Stimulated activated CD8-positive, alpha-beta memory T cell treated with anti-CD3 and anti-CD28 coated beads, Interleukin-2, amount 100 ng/mL, for 1 hour (primary cell): ENCODE data around the gene GRIK3.

ENCODE experiments used
- DNase-seq, 2 donors: peaks; one replicate each; pipeline ENCODE4 v3.0.0-alpha.2; 2020; ENCODE audit warnings: low read depth in 2 of 2

The GRIK3 gene

DNA sequence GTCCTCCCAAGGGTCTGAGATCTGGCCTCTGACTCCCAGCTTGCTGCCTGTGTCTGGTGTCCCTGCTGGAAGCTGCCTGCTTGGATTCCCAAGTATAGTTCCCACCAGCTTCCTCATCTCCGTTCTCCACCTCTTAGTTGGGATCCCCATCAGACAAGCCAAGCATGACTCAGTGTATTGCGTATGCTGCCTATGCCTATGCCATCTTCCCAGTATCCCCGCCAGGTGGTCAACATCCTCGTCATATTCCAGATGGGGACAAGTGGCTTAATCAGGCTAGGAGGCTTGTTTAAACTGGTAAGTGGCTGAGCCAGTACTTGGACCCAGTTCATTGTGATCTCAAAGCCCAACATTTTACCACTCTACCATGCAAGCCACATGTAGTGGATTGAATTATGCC is 204.4 kb downstream of the GRIK3 start:
- no peak for DNase-seq

DNA sequence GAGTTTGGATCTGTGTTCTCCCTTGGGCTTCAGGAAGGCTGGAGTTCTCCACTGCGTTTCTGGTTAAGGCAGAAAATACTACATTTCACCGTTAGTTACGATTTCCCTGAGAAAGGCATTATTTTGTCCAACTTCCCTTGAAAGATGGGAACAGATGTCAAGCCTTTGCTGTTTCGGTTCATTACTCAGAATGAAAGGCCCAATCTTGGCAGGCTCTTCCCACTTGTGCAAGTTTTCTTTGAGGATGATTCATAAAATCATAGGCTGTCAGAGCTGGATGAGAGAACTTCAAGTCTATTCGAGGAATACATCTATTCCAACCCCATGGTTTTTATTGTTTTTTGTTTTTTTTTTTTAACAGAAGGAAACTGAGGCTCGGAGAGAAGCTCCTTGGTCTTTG is 205.2 kb downstream of the GRIK3 start:
- no peak for DNase-seq

DNA sequence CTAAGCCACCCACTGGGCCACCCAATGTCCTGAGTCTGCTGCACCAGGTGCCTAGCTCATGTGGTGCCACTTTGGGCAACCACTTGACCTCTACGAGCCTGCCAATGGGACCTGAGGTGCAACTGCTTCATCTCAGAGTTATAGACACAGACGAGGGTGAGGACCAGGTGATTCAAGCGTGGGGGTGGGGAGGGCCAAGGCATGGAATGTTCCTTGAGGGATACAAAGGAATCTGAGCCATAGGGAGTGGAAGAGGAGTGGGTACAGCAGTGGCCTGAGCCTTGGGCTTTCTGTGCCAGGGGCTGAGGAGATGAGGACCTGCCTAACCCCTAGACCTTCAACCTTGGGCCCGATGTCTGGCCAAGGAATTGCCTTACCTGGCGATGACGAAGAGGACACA is 209.1 kb downstream of the GRIK3 start:
- DNase-seq = no peak

DNA sequence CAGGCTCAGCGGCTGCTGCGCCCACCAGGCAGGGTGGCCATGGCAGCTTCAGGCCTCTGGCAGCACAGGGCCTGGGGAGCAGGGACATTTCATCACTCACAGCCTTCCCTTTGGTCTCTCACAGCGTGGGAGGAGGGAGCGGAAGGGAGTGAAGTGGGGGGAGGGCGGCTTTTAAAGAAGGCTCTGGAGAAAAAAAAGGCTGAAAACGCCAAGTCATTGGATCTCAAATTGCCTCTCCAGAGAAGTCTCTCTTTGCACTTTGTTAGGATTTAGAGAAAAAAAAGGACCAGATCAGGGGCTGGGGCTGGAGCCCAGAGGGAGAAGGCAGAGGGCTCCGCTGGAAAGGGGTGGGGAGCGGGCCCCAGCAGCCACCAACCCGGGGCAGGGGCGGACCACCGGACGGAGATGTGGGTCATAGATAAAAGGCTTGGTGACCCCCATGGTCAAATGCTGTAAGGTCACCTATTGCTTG is 209.9 kb downstream of the GRIK3 start:
- DNase-seq = no peak

DNA sequence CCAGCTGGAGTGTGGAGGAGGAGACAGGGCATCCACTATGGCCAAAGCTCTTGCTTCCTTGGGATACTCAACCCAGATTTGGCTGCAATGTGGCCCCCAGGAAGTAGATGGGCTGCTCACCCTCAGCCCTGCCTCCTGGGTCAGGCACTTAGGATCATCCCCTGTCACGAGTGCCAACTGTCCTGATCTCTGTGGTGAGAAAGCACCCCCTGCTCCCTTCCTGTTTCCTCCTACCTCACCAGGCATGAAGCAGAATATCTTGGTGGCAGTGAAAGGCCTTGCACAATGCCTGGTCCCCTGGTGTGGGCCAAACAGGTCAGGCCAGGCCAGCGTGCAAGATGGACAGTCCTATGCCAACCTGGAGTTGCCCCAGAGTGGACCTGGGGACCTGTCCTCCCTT is 211.7 kb downstream of the GRIK3 start:
- no peak for DNase-seq

DNA sequence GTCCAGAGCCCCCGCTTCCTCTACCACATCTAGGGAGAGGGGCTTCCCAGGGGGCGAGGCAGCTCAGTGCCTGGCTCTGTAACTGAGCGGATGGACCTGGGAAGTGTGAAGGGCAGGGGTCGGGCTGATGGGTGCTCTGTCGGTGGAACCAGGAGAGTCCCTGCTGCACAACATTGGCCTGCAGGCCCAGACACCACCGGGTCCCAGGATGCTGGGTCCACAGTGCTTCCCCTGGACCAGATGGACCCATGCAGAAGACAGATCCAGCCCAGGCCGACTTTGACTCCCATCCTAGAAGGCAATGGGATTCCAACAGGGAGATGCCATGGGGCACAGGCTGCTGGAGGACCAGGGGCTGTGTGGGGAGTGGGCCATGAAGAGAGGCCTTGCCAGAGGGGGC is 212.9 kb downstream of the GRIK3 start:
- DNase-seq = no peak

DNA sequence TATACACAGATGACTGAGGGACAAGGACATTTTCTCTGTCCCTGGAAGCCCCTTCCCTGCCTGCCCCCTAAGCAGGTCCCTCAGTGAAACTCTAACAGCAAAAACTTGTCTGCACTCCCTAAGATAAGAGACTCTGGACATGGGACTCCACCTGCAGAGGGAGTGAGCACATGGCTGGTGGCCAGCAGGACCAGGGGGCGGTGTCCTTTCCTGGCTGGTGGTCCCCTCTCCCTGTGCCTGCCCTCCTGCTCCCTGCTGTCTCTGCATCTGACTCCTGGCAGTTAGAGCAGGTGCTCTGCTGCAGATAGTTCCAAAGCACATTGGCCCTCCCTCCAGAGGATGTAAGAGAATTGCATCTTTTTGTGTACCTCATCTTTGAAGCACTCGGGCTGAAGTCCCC is 215.5 kb downstream of the GRIK3 start:
- DNase-seq = no peak

DNA sequence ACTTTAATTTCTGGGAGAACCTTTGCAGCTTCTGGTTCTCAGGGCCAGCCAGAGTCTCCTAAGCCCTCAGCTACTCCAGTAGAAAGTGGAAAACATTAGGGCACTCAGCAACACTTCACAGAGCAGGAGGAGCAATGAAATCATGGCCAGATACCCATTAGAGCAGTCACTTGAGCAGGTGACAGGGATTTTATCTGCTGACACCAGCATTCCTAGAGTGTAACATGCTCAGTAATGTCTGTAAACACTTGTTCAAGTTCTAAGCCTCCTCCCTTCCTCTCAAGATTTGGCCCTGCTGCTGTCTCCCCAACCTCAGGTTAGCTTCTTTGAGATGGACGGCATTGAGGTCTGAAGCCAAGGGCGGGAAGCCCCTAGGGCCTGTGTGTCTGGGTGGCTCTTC is 218.0 kb downstream of the GRIK3 start:
- DNase-seq = no peak

DNA sequence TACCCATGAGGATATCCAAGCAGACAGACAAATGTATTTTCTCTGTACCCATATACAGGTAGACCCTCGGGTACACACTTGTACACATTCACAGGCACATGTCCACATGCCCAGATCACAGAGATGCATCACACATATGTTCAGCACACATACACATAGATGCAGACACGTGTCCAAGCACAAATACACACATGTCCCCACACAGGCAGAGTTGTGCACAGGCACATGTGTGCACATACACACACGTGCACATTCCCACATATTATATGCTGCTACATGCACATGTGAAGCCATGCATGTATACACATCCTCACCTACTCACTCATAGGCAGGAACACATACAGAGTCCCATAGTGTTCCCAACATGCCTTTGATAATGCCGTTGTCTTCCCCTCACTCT is 219.5 kb downstream of the GRIK3 start:
- no peak for DNase-seq

DNA sequence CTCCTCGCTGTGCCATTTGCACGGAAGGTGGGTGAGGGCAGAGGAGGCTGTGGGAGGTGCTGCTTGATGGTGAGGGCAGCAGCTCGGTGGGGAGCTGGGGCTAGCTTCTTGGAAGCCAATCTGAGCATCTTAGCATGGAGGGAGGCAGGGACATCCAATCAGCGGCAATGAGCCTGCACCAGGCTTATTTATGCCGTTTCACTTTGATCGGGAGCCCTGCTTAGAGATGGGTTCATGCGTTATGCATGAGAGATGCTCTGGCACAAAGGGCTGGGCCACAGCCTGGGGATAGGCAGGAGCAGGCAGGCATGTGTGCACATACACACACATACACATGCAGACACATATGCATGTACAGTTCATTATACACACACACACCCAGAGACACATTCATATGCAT is 220.2 kb downstream of the GRIK3 start:
- DNase-seq = no peak

DNA sequence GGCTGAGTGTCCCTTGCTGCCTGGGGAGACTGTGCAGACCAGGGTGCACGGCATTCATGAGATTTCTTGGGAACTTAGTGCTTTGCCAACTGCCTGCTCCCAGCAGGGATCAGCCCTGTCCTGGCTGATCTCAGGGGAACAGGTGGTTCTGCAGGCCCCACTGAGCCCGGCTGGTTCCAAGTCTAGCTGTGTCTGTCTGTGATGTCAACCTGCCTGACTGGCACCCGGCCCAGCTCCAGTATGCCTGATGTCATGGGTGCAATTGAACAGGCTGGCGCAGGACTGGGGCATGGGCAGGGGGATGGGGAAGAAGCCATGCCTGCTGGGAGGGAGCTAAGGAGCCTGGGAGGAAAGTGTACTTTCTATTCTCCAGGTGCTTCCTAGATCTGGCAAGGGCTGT is 227.1 kb downstream of the GRIK3 start:
- DNase-seq = no peak

DNA sequence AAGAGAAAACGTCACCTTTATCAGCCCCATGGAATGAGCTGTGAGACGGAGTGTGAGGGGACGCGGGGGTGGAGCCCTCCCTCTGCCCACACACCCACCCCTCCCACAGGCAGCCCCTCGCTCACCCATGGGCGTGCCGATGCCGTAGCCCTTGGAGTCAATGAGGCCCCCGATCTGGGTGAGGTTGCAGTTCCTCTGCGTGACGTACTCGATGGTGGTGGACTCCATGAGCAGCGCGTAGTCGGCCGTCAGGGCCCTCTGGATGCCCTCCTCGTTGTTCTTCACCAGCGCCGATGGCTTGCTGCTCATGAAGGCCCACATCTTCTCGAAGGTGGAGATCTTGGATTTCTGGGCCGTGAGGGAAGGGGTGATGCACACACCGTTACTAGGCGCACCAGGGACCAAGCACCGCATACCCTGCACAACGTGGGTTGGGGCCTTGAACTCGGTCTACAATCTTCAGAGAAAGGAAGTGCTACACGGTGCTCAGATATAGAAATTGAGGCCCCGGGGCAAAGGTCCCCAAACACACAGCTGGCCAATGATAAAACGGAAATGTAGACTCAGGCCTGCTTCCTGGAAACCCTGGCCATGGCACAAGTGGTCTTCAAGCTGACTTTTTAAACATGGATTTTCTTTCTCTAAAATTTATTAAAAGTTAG is 228.2 kb downstream of the GRIK3 start:
- DNase-seq = no peak

DNA sequence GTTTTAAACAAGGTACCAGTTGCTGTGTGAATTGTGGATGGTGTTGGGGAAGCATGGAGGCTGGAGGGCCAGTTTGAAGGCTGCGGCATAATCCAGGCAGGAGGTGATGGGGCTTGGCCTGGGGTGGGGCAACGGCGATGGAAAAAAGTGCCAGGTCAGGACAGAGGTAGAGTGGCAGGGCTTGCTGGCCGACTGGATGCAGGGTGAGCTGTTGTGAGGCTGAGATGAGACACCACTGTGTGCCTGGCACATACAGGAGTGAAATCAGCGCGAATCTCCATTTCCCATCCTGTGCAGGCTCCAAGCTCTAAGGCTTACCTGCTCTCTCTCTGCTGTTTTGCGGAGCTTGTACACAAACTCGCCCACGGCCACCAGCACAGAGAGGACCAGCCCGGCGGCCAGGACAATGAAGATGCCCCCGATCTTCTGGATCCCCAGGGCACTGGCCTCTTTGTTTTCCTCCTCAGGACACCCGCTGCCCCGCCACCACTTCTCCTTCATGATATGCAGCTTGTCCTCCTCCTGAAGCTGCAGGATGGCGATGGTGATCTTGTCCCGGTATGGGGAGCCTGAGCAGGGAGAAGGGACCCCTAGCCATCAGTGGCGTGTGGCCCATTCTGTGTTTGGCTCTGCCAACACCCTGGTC is 229.5 kb downstream of the GRIK3 start:
- DNase-seq = no peak

DNA sequence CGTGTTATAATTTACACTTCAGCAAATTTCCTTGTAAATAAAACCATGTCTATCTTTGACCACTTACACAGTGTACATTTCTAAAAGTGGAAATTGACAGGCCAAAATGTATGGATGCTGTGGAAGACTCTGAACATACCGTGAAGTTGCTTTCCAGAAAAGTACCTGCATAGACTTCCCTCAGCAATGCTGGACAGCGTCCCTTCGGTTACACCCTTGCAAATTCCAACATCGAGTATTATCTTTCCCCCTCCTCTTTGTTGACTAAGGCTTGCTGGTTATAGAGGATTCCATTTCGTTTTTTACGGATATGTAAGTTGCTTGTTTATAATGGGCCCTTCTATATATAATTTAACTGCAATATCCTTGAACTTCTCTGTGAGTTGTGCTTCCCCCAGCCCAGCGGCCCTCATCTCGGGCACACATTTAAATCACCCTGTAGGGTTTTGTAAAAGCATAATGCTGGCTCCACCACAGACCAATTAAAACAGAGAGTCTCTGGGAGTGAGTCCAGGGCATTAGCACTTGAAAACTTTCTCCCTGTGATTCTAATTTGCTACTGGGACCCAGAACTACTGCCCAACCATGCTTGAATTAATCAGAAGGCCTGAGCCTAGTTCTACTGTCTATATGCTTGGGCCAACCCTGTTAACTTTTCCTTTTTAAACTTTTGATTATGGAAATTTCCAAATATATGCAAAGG is 230.3 kb downstream of the GRIK3 start:
- no peak for DNase-seq

DNA sequence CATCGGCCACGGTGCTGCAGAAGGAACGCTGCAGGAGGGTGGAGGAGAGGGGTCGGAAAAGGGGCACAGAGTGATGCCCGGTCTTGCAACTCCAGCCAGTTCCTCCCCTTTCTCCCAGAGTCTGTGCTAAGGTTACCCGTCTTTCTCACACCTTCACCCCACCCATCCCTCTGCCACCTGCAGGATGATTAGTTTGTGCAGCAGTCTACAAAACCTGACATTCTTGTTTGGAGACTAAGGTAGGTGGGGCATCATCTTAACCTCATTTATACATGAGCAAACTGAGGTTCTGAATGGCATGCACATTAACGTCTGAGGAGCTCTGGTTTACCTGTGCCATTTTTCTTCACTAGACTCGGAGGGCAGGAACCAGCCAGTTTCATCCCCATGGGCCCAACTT is 232.3 kb downstream of the GRIK3 start:
- DNase-seq = no peak

DNA sequence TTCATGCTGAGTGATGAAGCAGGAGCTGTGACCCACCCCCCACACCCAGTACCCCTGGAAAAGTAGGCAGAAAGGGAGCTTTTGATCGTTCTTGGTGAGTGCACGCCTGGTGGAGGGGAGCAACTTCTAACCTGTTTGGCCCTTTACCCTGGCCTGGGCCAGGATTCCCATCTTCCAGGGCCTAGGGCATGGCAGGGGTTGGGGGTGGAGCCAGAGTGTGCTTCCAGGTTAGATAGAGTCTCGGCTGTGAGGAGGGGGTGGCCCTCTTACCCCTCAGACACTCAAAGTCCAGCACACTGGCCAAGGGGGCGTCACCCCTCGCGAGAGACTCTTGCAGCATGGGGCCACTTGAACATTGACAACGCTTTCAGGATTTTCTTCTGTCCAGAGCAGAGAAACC is 236.6 kb downstream of the GRIK3 start:
- DNase-seq = no peak

DNA sequence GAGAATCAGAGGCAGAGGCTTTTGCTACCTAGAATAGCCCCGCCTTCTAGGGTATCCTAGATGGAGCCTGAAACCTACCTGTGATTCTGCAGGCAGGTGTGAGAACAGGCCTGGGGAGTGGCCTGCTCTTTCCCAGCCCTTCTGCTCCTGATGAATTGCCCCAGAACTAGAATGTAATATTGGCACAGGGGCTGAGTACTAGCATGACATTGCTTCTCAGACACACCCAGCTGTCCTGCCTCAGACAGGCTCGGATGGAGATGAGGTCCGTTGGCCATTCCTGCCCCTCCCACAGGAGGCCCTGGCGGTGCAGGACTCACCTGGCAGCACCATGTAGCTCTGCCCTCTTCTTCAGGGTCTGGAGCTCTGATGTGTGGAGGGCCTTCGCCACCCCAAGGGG is 237.6 kb downstream of the GRIK3 start:
- DNase-seq = no peak

DNA sequence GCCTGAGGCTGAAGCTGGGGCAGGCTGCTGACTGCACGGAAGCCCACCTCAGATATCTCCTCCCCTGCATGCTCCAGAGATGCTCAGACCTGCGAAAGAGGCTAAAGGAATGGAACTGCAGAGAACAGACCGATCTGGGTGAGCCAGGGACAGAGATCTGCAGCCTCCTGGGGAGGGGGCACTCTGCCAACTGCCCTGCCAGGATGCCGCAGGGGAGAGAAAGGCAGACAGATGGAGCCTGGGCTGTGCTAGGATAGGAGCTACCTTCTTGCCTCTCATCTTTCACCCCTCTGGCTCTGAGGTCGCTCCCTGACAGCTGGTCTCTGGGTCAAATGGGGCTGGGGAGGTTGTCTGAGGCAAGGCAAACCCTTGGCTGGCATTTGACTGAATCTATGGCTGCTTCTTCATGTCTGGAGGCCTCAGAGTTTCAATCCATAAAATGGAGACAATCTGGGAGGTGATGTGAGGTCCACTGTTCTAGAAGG is 238.2 kb downstream of the GRIK3 start:
- no peak for DNase-seq

DNA sequence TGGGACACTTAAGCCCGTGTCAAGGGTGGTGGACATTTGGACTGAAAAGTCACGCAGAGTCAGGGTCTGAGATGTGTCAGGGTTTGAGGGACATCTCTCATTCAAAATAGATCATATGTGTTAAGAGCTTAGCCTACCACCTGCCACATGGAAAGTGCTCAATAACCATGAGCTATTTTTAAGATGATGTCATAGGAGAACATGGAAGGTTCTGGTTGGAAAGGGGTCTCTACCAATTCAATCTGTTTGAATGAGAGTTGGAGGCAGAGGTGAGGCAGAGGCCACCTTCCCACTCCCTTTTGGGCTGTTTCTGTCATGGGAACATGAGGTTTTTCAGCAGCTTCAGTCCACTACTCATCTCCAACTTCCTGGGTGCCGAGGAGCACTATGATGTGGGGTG is 239.9 kb downstream of the GRIK3 start:
- no peak for DNase-seq

DNA sequence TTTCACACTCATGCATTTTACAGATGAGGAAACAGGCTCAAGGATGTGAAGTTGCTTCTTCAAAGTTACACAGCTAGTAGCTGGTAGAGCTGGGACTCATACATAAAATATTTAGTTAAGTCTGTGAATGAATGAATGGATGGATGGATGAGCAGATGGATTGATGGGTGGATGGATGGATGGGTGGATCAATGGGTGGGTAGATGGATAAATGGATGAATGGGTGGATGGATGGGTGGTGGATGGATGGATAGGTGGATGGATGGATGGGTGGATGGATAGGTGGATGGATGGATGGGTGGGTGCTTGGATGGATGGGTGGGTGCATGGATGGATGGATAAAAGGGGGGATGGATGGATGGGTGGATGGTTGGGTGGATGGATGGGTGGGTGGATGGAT is 240.9 kb downstream of the GRIK3 start:
- DNase-seq = no peak

DNA sequence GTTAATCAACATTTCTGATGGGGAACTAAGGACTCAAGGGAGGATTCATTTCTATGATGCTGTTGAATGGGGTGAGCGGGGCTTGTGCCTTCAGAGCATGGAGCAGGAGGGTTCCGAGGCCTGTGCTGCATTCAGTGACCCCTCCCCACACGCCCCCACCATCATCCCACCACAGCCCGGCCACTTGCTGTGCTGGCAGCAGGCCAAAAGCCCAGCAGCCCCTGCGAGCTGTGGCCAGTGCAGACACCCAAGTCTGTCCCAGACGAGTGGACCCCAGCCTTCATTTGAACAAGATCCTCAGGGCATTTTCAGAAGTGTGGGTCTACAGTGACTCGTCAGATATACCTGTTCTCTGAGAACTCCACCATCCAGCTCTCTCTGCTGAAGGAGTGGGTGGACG is 242.0 kb downstream of the GRIK3 start:
- no peak for DNase-seq

DNA sequence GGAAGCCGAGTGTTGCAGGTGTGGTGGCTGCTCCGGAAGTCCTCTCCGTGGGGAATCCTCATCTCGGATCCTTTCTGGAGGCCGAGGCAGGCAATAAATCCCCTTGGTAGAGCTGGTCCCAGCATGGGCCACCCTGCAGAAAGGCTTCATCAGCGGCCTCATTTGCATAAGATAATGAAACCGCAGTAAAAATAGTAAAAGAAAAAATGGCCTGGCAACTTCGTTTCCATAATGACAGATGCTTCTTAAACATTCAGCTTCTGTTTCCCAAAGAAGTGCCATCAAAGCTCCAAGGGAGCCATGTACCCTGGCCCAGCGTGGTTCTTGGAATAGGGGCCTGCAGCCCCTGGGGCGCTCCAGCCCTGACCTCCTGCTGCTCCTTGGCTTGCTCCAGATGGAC is 244.1 kb downstream of the GRIK3 start:
- no peak for DNase-seq

DNA sequence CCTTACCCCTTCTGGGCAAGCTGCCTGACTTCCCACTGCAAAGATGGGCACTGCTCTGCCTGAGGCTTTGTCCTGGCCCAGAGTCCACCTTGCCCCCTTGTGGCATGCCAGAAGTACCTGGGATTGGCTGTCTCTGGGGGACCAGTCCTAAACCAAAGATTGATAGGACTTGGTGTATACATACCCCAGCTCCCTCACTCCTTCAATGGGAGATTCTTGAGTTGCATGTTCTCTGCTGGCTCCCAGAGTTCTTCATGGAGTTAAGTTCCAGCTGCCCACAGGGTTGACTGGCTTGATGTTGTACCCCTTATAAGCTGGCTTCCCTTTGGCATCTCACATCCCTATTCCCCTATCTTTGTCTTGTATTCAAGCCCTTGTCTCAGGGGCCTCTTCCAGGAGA is 244.8 kb downstream of the GRIK3 start:
- no peak for DNase-seq
